HepG2 (cell line): ENCODE results near the gene NOSIP. TPM values are rescaled to one million over a fixed set of nuclear protein-coding genes. Genes with fewer than 3 reads are reported as not detected.
A peak's percentile ranks its signal among the peaks of the same experiment; 100 is the strongest.

ENCODE experiments used
- ATAC-seq: fragments of 200-7000 bp; cut with Tn5 transposase; 3 replicates; pipeline ENCODE4 v1.9.1; 2020; ENCODE audit warnings: mild to moderate bottlenecking, moderate library complexity
- BruUV-seq: library from RNA; stranded (reverse); fragments of 400-500 nt; replicated peaks from 2 replicates; lab custom pipeline; 2021; lab: Mats Ljungman, UMichigan
- CTCF ChIA-PET: fragments of 300-600 bp; formaldehyde crosslinking; extraction: SDS; loops from one replicate; lab custom pipeline; 2021; ENCODE audit warnings: low total read pairs, inconsistent platforms, low intra/inter-chr PET ratio; lab: Yijun Ruan, JAX
- POLR2A ChIA-PET: fragments of 350-600 bp; sonication (Branson Sonifier 250); formaldehyde crosslinking; loops from one replicate; lab custom pipeline; 2020; ENCODE audit warnings: antibody characterized with exemption, inconsistent platforms; lab: Yijun Ruan, JAX
- DNase-seq: peaks from one replicate; pipeline ENCODE4 v3.0.0-alpha.2; 2015; ENCODE audit warnings: low spot score
- FAIRE-seq: peaks from 3 replicates; lab custom pipeline; 2011; peaks lifted over from hg19 to GRCh38; lab: Jason Lieb, UNC
- H2AFZ ChIP-seq: one replicate; pipeline ENCODE4 v1.6.1; 2011; ENCODE audit warnings: low read length, inconsistent platforms
- H3K27ac ChIP-seq: fragments of 300-600 bp; 3 replicates; pipeline ENCODE4 v1.8.0; 2011; ENCODE audit warnings: mixed run types, mild to moderate bottlenecking, mixed read lengths, low read length, inconsistent platforms; ENCODE audit not compliant: insufficient read depth; ENCODE audit errors: extremely low read length
- H3K27me3 ChIP-seq, 2 experiments: fragments of 200-600 bp in 1 of 2; 2 replicates in 1 of 2; 3 replicates in 1 of 2; pipeline versions ENCODE4 v1.6.0 to v1.8.0; 2011; ENCODE audit warnings: low read length in 2 of 2, mild to moderate bottlenecking in 2 of 2, moderate library complexity in 2 of 2, inconsistent platforms in 1 of 2; ENCODE audit not compliant: insufficient read depth in 2 of 2, control insufficient read depth in 1 of 2
- H3K36me3 ChIP-seq, 2 experiments: fragments of 200-600 bp in 1 of 2; replicated peaks in 1 of 2; 2 replicates in 1 of 2; 3 replicates in 1 of 2; pipeline versions ENCODE4 v1.5.1 to v1.8.0; 2011; ENCODE audit warnings: low read length in 2 of 2, inconsistent platforms in 1 of 2; ENCODE audit not compliant: insufficient read depth in 2 of 2, control insufficient read depth in 1 of 2
- H3K4me1 ChIP-seq: 2 replicates; pipeline ENCODE4 v1.5.1; 2012; ENCODE audit warnings: low read length, inconsistent platforms; ENCODE audit not compliant: insufficient read depth
- H3K4me2 ChIP-seq: 2 replicates; pipeline ENCODE4 v1.6.0; 2011; ENCODE audit warnings: low read depth, low read length, inconsistent platforms
- H3K4me3 ChIP-seq, 3 experiments: fragments of 200-600 bp in 1 of 3; sonication (generic), shearing (Covaris generic) in 1 of 3; replicated peaks in 1 of 3; 2 replicates each; pipeline ENCODE4 v1.5.1; 2011 to 2016; ENCODE audit warnings: low read length in 3 of 3, inconsistent platforms in 2 of 3, low read depth in 2 of 3, mild to moderate bottlenecking in 2 of 3, control low read depth in 1 of 3, mixed read lengths in 1 of 3; ENCODE audit not compliant: insufficient read depth in 1 of 3
- H3K79me2 ChIP-seq: one replicate; pipeline ENCODE4 v1.6.1; 2011; ENCODE audit warnings: low read length, inconsistent platforms; ENCODE audit not compliant: insufficient read depth
- H3K9ac ChIP-seq: 2 replicates; pipeline ENCODE4 v1.6.0; 2011; ENCODE audit warnings: mild to moderate bottlenecking, low read depth, low read length, inconsistent platforms; ENCODE audit not compliant: insufficient read depth
- H3K9me3 ChIP-seq: 2 replicates; pipeline ENCODE4 v1.5.1; 2012; ENCODE audit warnings: mild to moderate bottlenecking, low read length
- H4K20me1 ChIP-seq: 2 replicates; pipeline ENCODE4 v1.6.0; 2011; ENCODE audit warnings: inconsistent platforms, mild to moderate bottlenecking, low read length, moderate library complexity; ENCODE audit not compliant: insufficient read depth
- AGO2 ChIP-seq: fragments of 200-400 bp; formaldehyde crosslinking; optimal IDR thresholded peaks from 2 replicates; pipeline ENCODE3; 2017; ENCODE audit warnings: mild to moderate bottlenecking, low read depth, low read length, moderate library complexity
- RBFOX2 ChIP-seq: fragments of 200-400 bp; formaldehyde crosslinking; IDR thresholded peaks from 2 replicates; pipeline ENCODE4 v1.6.1; 2017; ENCODE audit warnings: low read depth, mild to moderate bottlenecking, low read length
- WIZ ChIP-seq: sonication (generic); formaldehyde crosslinking; IDR thresholded peaks from 2 replicates; pipeline ENCODE4 v1.5.1; 2020; ENCODE audit warnings: mild to moderate bottlenecking, missing genetic modification reagents
- ZBTB25 ChIP-seq: IDR thresholded peaks from 2 replicates; pipeline ENCODE4 v1.6.1; 2018; ENCODE audit warnings: missing genetic modification reagents
- WGBS: methylation state at CpG from one replicate; pipeline ENCODE4 v1.1.6; 2017; ENCODE audit warnings: low lambda C conversion rate; 5-methylcytosine and 5-hydroxymethylcytosine counted together
- in situ Hi-C: cut with HindIII; loops from 2 replicates; pipeline ENCODE4 v1.10.0; 2017; ENCODE audit warnings: low pct_unique_long_range_greater_than_20kb; ENCODE audit not compliant: extremely low pct_ligation_motif_present
- intact Hi-C: fragments of 100-400 bp; cut with micrococcal nuclease; formaldehyde crosslinking; loops from one replicate; pipeline ENCODE4 v1.10.0; 2022; ENCODE audit not compliant: unreplicated experiment
- polyA plus RNA-seq, 8 experiments: library from polyadenylated mRNA; depleted of rRNA in 3 of 8; stranded (reverse) in 7 of 8; unstranded in 1 of 8; fragments of >200 nt; fragmentation: Illumina TruSeq in 4 of 8; extraction: Trizol in 4 of 8; gene quantifications; 2 replicates each; pipeline versions ENCODE4 v1.2.1 to v1.2.3, GENCODE V29; 2011 to 2016; ENCODE audit warnings: low read depth in 4 of 8, missing spikeins in 1 of 8, mixed read lengths in 1 of 8; ENCODE audit not compliant: insufficient read depth in 1 of 8
- total RNA-seq, 5 experiments: library from RNA; depleted of rRNA; stranded (reverse); fragments of >200 nt; fragmentation: Illumina TruSeq; extraction: Trizol; gene quantifications; 2 replicates each; pipeline ENCODE4 v1.2.3, GENCODE V29; 2016; ENCODE audit warnings: low read depth in 1 of 5
- TF ChIP-seq, protein P1 (sequence below): sonication (generic); formaldehyde crosslinking; IDR thresholded peaks from 2 replicates; pipeline ENCODE4 v1.4.0; 2020; ENCODE audit warnings: missing genetic modification reagents

Gene NOSIP
- total and polyA plus RNA-seq, 2 of the 13 experiments (the other 11 are each of a cell fraction or from before 2014, with no cell fraction given): 54.3 to 78.0 TPM

DNA sequence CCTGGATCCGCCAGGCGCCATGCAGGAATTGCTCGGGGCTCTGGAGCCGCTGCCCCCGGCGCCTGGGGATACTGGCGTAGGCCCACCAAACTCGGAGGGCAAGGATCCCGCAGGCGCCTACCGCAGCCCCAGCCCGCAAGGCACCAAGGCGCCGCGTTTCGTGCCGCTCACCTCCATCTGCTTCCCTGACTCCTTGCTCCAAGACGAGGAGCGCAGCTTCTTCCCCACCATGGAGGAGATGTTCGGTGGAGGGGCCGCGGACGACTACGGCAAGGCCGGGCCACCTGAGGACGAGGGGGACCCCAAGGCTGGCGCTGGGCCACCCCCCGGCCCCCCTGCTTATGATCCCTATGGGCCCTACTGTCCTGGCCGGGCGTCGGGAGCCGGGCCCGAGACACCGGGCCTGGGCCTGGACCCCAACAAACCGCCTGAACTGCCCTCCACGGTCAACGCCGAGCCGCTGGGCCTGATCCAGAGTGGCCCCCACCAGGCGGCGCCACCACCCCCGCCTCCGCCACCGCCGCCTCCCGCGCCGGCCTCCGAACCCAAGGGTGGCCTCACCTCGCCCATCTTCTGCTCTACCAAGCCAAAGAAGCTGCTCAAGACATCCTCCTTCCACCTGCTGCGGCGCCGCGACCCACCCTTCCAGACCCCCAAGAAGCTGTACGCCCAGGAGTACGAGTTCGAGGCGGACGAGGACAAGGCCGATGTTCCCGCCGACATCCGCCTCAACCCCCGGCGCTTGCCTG lies 16.8 kb upstream of the NOSIP start:
- ChIA-PET CTCF (interaction anchor here (0.7 kb wide), 1 partner anchor 75 kb away, joined by 3 read pairs; no protein-coding TSS in a partner anchor), POLR2A (interaction anchor here (0.9 kb wide), 1 partner anchor 45 kb away, joined by 4 read pairs; the partner anchor contains the start of gene SCAF1)
- no peak for TF ChIP-seq ZBTB25
- TF ChIP-seq WIZ (CRISPR knock-in tag): no peak
- TF ChIP-seq RBFOX2: peak; percentile 47; the same call in 1 of the 2 replicates
- peak; percentile 56 for TF ChIP-seq AGO2
- TF ChIP-seq, protein P1, sequence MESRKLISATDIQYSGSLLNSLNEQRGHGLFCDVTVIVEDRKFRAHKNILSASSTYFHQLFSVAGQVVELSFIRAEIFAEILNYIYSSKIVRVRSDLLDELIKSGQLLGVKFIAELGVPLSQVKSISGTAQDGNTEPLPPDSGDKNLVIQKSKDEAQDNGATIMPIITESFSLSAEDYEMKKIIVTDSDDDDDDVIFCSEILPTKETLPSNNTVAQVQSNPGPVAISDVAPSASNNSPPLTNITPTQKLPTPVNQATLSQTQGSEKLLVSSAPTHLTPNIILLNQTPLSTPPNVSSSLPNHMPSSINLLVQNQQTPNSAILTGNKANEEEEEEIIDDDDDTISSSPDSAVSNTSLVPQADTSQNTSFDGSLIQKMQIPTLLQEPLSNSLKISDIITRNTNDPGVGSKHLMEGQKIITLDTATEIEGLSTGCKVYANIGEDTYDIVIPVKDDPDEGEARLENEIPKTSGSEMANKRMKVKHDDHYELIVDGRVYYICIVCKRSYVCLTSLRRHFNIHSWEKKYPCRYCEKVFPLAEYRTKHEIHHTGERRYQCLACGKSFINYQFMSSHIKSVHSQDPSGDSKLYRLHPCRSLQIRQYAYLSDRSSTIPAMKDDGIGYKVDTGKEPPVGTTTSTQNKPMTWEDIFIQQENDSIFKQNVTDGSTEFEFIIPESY (CRISPR knock-in tag): peak; percentile 86
- in situ Hi-C loops (loop anchor here (10.0 kb wide), 1 partner anchor 78 kb away; the partner anchor contains the start of gene PRMT1), intact Hi-C loops (no loop called here)
- Histone ChIP-seq H3K27ac (no peak overlapping the region), H3K4me2 (no peak overlapping the region), H3K79me2 (peaks cover 9% of the 10 kb centered on the region), H3K9me3 (no peaks in the 10 kb centered on the region), H3K4me1 (peaks cover 15% of the 10 kb centered on the region), H3K9ac (no peak overlapping the region), H3K36me3 (peaks cover 7 to 44% of the 10 kb centered on the region in 2 experiments; a peak in 4 of 5 replicates), H3K27me3 (no peaks in the 10 kb centered on the region), H4K20me1 (0 out of 2 replicates have a peak, but pooled peaks cover 5% of the 10 kb centered on the region), H3K4me3 (no peak overlapping the region), H2AFZ (no peak overlapping the region)
- WGBS: 96% methylated on average over 54 of the region's 65 CpGs
- FAIRE-seq (no peak), DNase-seq (no peak), ATAC-seq (no peak)
- BruUV-seq: no TSS peak
